ENCODE measurements around the gene FAM151B.
"Not testable (repeated sequence)": the region's sequence is repeated elsewhere in the genome, so short reads cannot be mapped to it uniquely, and the experiment has no call there.

FAM151B gene, protein sequence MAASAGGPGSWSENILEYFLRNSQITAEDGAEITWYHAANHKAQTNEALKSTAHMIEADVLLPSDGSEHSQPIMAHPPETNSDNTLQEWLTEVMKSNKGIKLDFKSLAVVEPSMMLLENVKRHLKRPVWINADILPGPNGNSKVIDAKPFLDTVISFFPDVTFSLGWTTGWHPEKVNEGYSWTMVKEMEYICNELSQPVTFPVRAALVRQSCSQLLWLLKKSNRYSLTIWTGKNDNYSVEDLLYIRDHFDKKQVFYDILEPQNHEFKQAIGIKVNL

DNA sequence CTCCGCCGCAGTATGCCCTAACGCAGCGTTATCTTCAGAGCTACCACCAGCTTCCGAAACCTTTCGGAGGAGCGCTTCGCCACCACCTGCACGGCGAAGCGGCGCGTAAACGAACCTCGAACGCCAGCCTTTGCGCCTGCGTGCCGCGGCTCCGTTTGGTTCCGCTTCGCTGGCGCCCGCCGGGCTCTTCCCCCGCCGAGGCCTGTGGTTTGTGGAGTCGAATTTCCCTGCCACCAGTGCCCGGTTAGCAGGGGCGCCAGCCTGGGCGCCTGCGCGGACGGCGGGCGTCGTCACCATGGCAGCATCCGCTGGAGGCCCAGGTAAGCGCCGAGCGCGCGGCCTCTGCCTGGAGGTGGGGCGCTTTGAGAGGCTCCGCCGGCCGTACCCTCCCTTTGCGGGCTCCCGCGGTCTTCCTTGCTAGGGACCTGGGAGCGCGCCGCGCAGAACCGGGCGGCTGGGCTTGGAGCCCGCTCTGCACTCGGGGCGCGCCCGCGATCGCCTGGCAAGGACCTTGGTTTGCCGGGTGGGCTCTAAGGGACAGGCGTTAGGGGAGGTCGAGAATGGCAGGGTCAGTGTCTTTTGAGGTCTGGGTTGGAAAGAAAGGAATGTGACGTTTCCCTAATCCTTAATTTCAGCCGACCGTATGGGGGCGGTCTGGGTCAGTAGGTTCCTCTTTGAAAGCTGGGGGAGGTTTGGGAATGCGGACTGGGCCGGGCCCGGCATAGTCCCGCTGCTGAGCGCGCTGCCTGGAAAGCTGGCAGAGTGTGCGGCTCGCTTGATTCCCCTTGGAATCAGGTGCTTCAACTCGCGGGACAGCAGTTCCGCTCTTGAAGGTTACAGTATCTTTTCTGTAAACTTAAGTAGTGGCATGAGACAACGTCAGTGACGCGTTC is at the start of gene FAM151B:
Gene FAM151B (plus strand): TSS at position 272 of the 893 bp plus-strand sequence. CDS start 24 bp downstream, at position 296.
- H3K9me3 ChIP-seq (ENCODE audit: control insufficient read depth, insufficient read depth, low read depth, low read length): peaks cover 5% of the 10 kb centered on the region; the same call in 1 of the 2 replicates
- peaks cover 8% of the 10 kb centered on the region for H3K27me3 ChIP-seq (ENCODE audit: control insufficient read depth, insufficient read depth, low read length)
- peaks cover 10% of the 10 kb centered on the region; the same call in 1 of the 2 replicates for H3K4me1 ChIP-seq (ENCODE audit: control insufficient read depth, insufficient read depth, low read length)
- peak within 1 kb of the TSS; percentile 87 for H3K4me3 ChIP-seq (ENCODE audit: low read depth, low read length)
- H3K36me3 ChIP-seq (ENCODE audit: control insufficient read depth, insufficient read depth, low read length): no peaks in the 10 kb centered on the region
- peak within 1 kb of the TSS; percentile 69 for H3K9ac ChIP-seq (ENCODE audit: low read length)
- H3K27ac ChIP-seq (ENCODE audit: low read depth, low read length): no peak within 1 kb of the TSS

DNA sequence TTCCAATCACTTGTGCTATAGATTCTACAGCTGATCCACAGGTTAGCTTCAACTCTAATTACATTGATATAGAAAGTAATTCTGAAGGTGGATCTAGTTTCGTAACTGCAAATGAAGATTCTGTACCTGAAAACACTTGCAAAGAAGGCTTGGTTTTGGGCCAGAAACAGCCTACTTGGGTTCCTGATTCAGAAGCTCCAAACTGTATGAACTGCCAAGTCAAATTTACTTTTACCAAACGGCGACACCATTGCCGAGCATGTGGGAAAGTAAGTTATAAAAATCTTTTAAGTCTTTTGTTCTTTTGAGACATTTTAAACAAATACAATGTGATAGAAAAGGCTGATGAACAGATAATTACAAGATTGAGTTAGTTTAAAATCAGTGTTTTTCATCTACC is 49.2 kb upstream of the FAM151B start:
- Histone ChIP-seq H3K4me1 (ENCODE audit: control insufficient read depth, insufficient read depth, low read length) (no peaks in the 10 kb centered on the region), H3K4me3 (ENCODE audit: low read depth, low read length) (no peak overlapping the region), H3K9me3 (ENCODE audit: control insufficient read depth, insufficient read depth, low read depth, low read length) (no peaks in the 10 kb centered on the region), H3K36me3 (ENCODE audit: control insufficient read depth, insufficient read depth, low read length) (peaks cover 62% of the 10 kb centered on the region), H3K27me3 (ENCODE audit: control insufficient read depth, insufficient read depth, low read length) (no peaks in the 10 kb centered on the region), H3K9ac (ENCODE audit: low read length) (no peak overlapping the region), H3K27ac (ENCODE audit: low read depth, low read length) (no peak overlapping the region)

DNA sequence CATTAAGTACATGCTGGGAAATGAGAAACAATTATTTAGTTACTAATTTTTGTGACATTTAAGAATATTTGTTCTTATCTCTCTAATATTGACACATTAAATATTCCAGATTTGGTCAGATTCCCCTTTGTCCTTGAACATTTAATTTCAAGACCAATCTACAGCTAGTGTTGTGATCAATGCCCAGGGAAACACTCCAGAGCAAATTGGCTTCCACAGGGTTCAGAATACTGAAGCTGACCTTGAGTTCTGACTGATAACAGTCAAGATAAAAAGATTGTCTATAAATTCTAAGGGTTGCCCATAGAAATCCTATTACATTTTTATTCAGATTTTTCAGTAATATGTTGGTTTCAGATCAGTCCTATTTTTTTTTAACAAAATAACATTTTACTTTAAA is 48.7 kb upstream of the FAM151B start:
- Histone ChIP-seq H3K4me3 (ENCODE audit: low read depth, low read length) (no peak overlapping the region), H3K27me3 (ENCODE audit: control insufficient read depth, insufficient read depth, low read length) (no peaks in the 10 kb centered on the region), H3K27ac (ENCODE audit: low read depth, low read length) (no peak overlapping the region), H3K9me3 (ENCODE audit: control insufficient read depth, insufficient read depth, low read depth, low read length) (no peaks in the 10 kb centered on the region), H3K36me3 (ENCODE audit: control insufficient read depth, insufficient read depth, low read length) (peaks cover 65% of the 10 kb centered on the region), H3K4me1 (ENCODE audit: control insufficient read depth, insufficient read depth, low read length) (no peaks in the 10 kb centered on the region), H3K9ac (ENCODE audit: low read length) (no peak overlapping the region)

DNA sequence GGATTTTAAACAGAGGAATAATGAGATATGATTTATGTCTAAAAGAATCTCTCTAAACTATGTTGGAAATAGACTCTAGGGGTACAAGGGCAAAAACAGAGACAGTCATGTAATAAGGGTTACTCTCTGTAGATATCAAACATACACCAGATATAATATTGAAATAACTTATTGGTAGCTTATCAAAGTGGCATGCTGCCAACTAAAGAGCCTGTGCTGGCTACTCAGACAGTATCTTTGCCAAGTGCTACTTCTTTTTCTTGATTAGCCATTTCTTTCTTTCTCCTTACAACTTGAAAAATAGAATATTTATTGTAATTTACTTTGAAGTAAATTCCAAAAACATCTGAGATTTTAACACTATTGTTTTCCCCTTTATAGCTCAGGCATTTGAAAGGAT is 45.2 kb upstream of the FAM151B start:
- Histone ChIP-seq H3K4me1 (ENCODE audit: control insufficient read depth, insufficient read depth, low read length) (no peaks in the 10 kb centered on the region), H3K36me3 (ENCODE audit: control insufficient read depth, insufficient read depth, low read length) (peaks cover 61% of the 10 kb centered on the region), H3K9me3 (ENCODE audit: control insufficient read depth, insufficient read depth, low read depth, low read length) (no peaks in the 10 kb centered on the region), H3K9ac (ENCODE audit: low read length) (no peak overlapping the region), H3K27ac (ENCODE audit: low read depth, low read length) (no peak overlapping the region), H3K27me3 (ENCODE audit: control insufficient read depth, insufficient read depth, low read length) (no peaks in the 10 kb centered on the region), H3K4me3 (ENCODE audit: low read depth, low read length) (no peak overlapping the region)

DNA sequence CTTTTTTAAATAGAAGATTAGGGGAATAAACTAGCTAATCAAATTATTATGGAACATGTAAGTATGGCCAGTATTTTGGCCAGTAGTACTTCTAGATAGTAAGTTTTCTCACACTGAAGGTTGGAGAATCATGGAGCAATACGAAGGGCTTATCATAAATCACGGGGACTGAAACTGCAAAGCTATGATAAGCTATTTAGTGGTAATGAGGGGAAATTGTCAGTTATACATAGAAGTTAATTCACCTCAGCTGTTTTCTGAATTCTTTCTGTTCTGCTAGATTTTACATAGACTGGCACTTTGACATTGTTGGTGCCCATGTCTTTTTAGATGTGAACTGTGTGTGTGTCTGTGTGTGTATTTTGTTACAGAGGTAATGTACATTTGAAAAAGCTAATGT is 34.5 kb upstream of the FAM151B start:
- Histone ChIP-seq H3K4me1 (ENCODE audit: control insufficient read depth, insufficient read depth, low read length) (no peaks in the 10 kb centered on the region), H3K9me3 (ENCODE audit: control insufficient read depth, insufficient read depth, low read depth, low read length) (no peaks in the 10 kb centered on the region), H3K36me3 (ENCODE audit: control insufficient read depth, insufficient read depth, low read length) (peaks cover 59% of the 10 kb centered on the region), H3K9ac (ENCODE audit: low read length) (no peak overlapping the region), H3K4me3 (ENCODE audit: low read depth, low read length) (no peak overlapping the region), H3K27me3 (ENCODE audit: control insufficient read depth, insufficient read depth, low read length) (no peaks in the 10 kb centered on the region), H3K27ac (ENCODE audit: low read depth, low read length) (no peak overlapping the region)

DNA sequence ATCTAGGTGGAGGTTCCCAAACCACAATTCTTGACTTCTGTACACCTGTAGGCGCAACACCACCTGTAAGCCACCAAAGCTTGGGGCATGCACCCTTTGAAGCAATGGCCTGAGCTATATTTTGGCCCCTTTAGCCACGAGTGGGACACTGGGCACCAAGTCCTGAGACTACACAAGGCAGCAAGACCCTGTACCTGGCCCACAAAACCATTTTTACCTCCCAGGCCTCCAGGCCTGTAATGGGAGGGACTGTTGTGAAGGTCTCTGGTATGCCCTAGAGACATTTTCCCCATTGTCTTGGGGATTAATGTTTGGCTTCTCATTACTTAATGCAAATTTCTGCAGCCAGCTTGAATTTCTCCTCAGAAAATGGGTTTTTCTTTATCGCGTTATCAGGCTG is 24.6 kb upstream of the FAM151B start:
- H3K9ac ChIP-seq (ENCODE audit: low read length): no peak overlapping the region
- H3K27ac ChIP-seq (ENCODE audit: low read depth, low read length): no peak overlapping the region
- H3K4me1 ChIP-seq (ENCODE audit: control insufficient read depth, insufficient read depth, low read length): 0 out of 2 replicates have a peak, but pooled peaks cover 6% of the 10 kb centered on the region
- H3K36me3 ChIP-seq (ENCODE audit: control insufficient read depth, insufficient read depth, low read length): peaks cover 72% of the 10 kb centered on the region
- H3K4me3 ChIP-seq (ENCODE audit: low read depth, low read length): no peak overlapping the region
- no peaks in the 10 kb centered on the region for H3K27me3 ChIP-seq (ENCODE audit: control insufficient read depth, insufficient read depth, low read length)
- H3K9me3 ChIP-seq (ENCODE audit: control insufficient read depth, insufficient read depth, low read depth, low read length): peaks cover 27% of the 10 kb centered on the region

DNA sequence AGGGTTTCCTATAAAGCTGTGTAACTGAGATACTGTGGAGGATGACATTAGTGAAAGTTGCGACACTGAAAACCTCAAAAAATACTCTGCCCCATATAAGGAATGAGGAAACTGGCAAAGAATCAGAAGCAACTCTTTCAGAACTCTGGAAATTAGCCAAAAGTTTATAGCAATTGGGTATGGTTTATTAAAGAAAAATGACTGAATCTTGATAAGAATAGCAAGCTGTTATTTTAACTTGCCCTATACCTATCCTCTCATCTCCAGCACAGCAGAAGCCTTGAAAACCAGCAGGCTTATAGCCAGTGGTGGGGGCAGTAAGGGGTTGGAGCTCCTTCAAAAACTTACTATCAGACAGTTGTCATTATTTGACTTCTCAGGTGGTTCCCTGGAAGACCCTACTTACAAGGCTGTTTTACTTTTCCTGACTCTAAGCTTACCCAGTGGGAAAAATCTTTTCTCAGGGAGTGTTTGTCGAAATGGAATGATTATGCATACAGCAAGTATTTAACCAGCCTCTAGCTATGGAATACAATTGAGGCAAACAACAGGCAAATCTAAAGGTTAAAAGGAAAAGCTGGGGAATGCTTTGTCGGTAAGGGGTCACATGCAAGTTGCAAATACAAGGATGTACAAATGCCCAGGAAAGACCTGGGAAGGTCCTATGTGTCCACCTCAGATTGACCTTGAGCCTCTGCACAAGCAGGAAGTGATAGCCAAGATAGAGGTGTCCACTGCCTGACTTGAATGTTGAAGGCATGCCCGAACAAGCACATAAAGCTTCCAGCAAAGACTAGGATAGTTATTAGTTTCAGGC is 21.0 kb upstream of the FAM151B start:
- H3K27ac ChIP-seq (ENCODE audit: low read depth, low read length): 0 out of 2 replicates have a peak overlapping the region, but pooled peaks have one; percentile 37
- no peaks in the 10 kb centered on the region for H3K27me3 ChIP-seq (ENCODE audit: control insufficient read depth, insufficient read depth, low read length)
- no peak overlapping the region for H3K9ac ChIP-seq (ENCODE audit: low read length)
- peaks cover 62% of the 10 kb centered on the region for H3K36me3 ChIP-seq (ENCODE audit: control insufficient read depth, insufficient read depth, low read length)
- peaks cover 39% of the 10 kb centered on the region for H3K9me3 ChIP-seq (ENCODE audit: control insufficient read depth, insufficient read depth, low read depth, low read length)
- 0 out of 2 replicates have a peak, but pooled peaks cover 6% of the 10 kb centered on the region for H3K4me1 ChIP-seq (ENCODE audit: control insufficient read depth, insufficient read depth, low read length)
- H3K4me3 ChIP-seq (ENCODE audit: low read depth, low read length): no peak overlapping the region

DNA sequence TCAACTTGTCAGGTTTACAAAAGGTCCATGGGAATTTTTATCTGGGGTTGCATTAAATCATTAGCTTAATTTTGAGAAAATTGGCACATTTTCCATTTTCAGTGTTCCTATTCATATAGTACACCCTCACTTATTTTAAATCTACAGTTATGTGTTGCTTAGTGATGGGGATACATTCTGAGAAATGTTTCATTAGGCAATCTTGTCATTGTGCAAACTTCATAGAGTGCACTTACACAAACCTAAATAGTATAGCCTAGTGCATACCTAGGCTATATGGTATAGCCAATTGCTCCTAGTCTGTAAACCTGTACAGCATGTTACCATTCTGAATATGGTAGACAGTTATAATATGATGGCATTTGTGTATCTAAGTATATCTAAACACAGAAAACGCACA is 19.8 kb upstream of the FAM151B start:
- Histone ChIP-seq H3K4me1 (ENCODE audit: control insufficient read depth, insufficient read depth, low read length) (0 out of 2 replicates have a peak, but pooled peaks cover 6% of the 10 kb centered on the region), H3K27me3 (ENCODE audit: control insufficient read depth, insufficient read depth, low read length) (no peaks in the 10 kb centered on the region), H3K9me3 (ENCODE audit: control insufficient read depth, insufficient read depth, low read depth, low read length) (peaks cover 27% of the 10 kb centered on the region), H3K9ac (ENCODE audit: low read length) (no peak overlapping the region), H3K36me3 (ENCODE audit: control insufficient read depth, insufficient read depth, low read length) (peaks cover 56% of the 10 kb centered on the region), H3K27ac (ENCODE audit: low read depth, low read length) (no peak overlapping the region), H3K4me3 (ENCODE audit: low read depth, low read length) (no peak overlapping the region)

DNA sequence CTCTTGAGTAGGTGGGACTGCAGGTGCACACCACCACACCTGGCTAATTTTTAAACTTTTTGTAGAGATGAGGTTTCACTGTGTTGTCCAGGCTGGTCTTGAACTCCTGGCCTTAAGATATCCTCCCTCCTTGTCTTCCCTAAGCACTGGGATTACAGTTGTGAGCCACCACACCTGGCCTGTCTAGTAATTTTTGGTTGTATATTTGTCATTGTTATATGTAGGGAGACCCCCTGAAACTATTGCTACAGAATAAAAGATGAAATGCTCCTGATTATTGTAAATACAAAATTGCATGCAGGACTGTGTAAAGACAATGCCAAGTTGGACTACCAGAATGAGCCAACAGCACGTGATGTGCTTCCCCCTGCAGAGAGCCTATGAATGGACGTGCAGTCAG is 17.3 kb upstream of the FAM151B start:
- peaks cover 65% of the 10 kb centered on the region for H3K36me3 ChIP-seq (ENCODE audit: control insufficient read depth, insufficient read depth, low read length)
- not testable (repeated sequence) for H3K4me1 ChIP-seq (ENCODE audit: control insufficient read depth, insufficient read depth, low read length); H3K4me3 ChIP-seq (ENCODE audit: low read depth, low read length); H3K27me3 ChIP-seq (ENCODE audit: control insufficient read depth, insufficient read depth, low read length); H3K27ac ChIP-seq (ENCODE audit: low read depth, low read length); H3K9ac ChIP-seq (ENCODE audit: low read length)
- peaks cover 16% of the 10 kb centered on the region for H3K9me3 ChIP-seq (ENCODE audit: control insufficient read depth, insufficient read depth, low read depth, low read length)

DNA sequence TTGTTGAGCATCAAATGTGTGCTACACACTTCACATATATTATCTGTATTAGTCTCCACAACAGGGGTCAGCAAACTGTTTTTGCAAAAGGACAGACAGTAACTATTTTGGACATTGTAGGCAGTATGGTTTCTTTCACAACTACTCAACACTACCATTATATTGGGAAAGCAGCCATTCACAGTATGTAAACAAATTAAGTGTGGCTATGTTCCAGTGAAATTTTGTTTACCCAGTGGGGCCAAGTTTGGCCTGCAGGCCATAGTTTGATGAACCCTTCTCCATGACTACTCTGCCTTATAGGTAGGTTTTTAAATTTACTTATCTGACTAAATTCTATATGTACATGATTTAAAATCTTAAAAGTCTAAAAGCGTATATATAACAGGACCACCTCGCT is 13.0 kb upstream of the FAM151B start:
- no peak overlapping the region for H3K9ac ChIP-seq (ENCODE audit: low read length)
- no peak overlapping the region for H3K4me3 ChIP-seq (ENCODE audit: low read depth, low read length)
- H3K9me3 ChIP-seq (ENCODE audit: control insufficient read depth, insufficient read depth, low read depth, low read length): peaks cover 10% of the 10 kb centered on the region; the same call in 1 of the 2 replicates
- peaks cover 51% of the 10 kb centered on the region for H3K36me3 ChIP-seq (ENCODE audit: control insufficient read depth, insufficient read depth, low read length)
- H3K27me3 ChIP-seq (ENCODE audit: control insufficient read depth, insufficient read depth, low read length): no peaks in the 10 kb centered on the region
- H3K27ac ChIP-seq (ENCODE audit: low read depth, low read length): no peak overlapping the region
- no peaks in the 10 kb centered on the region; the same call in 1 of the 2 replicates for H3K4me1 ChIP-seq (ENCODE audit: control insufficient read depth, insufficient read depth, low read length)

Measured in HUES6 (cell line).